Fibroblast of lung (primary cell): Measurements from ENCODE around the gene TMPRSS13.

Experiments
- CTCF ChIP-seq, 2 donors: IDR thresholded peaks in 1 of 2; conservative IDR thresholded peaks in 1 of 2; 1 replicate in 1 of 2; 2 replicates in 1 of 2; pipeline ENCODE4 v1.5.1; 2011 to 2012; ENCODE audit warnings: low read length in 2 of 2, control low read depth in 1 of 2, inconsistent platforms in 1 of 2, low read depth in 1 of 2, mild to moderate bottlenecking in 1 of 2
- EZH2 ChIP-seq: IDR thresholded peaks from 2 replicates; pipeline ENCODE4 v1.5.1; 2012; ENCODE audit warnings: low read length, control low read depth, mild to moderate bottlenecking; ENCODE audit errors: missing control alignments

GRCh38 chr11:117925198-117925925 lies 3.8 kb downstream of the TMPRSS13 start:
- TF ChIP-seq CTCF (conservative IDR thresholded peaks at IDR 0.05 in 1 of 2, IDR thresholded peaks at IDR 0.05 in 1 of 2; ENCODE audit: low read depth in 1 of 2, low read length in 2 of 2) (no peak), EZH2 (no peak)
